HepG2 (cell line): ENCODE data around the gene PRKAR2A. TPM values are rescaled to one million over a fixed set of nuclear protein-coding genes. Genes with fewer than 3 reads are reported as not detected.
A peak's percentile ranks its signal among the peaks of the same experiment; 100 is the strongest.

Source experiments
- BORCS8-MEF2B ChIP-seq: sonication (generic); formaldehyde crosslinking; IDR thresholded peaks from 2 replicates; pipeline ENCODE4 v1.8.0; 2022; ENCODE audit warnings: mild to moderate bottlenecking, missing genetic modification reagents
- E2F2 ChIP-seq: sonication (generic); formaldehyde crosslinking; IDR thresholded peaks from 2 replicates; pipeline ENCODE4 v1.4.0; 2020; ENCODE audit warnings: missing genetic modification reagents, borderline replicate concordance
- HOXA7 ChIP-seq: sonication (generic); formaldehyde crosslinking; IDR thresholded peaks from 2 replicates; pipeline ENCODE4 v1.8.1; 2022; ENCODE audit warnings: mild to moderate bottlenecking, missing genetic modification reagents, moderate library complexity
- MEF2D ChIP-seq: sonication (generic); formaldehyde crosslinking; IDR thresholded peaks from 2 replicates; pipeline ENCODE4 v1.5.1; 2020; ENCODE audit warnings: mild to moderate bottlenecking, missing genetic modification reagents
- MXI1 ChIP-seq: IDR thresholded peaks from 3 replicates; pipeline ENCODE4 v1.6.1; 2012; ENCODE audit warnings: low read depth, low read length, inconsistent platforms, borderline replicate concordance
- NAIF1 ChIP-seq: sonication (generic); formaldehyde crosslinking; IDR thresholded peaks from 2 replicates; pipeline ENCODE4 v1.5.0; 2020; ENCODE audit warnings: mild to moderate bottlenecking, missing genetic modification reagents, borderline replicate concordance
- PRMT3 ChIP-seq: sonication (generic); formaldehyde crosslinking; IDR thresholded peaks from 2 replicates; pipeline ENCODE4 v1.8.1; 2022; ENCODE audit warnings: low read depth, mild to moderate bottlenecking, moderate library complexity, missing genetic modification reagents, borderline replicate concordance
- TAF15 ChIP-seq: fragments of 200-400 bp; formaldehyde crosslinking; IDR thresholded peaks from one replicate; pipeline ENCODE4 v1.6.1; 2018; ENCODE audit warnings: mild to moderate bottlenecking, low read depth, low read length; ENCODE audit not compliant: poor library complexity, severe bottlenecking
- TCF12 ChIP-seq, 2 experiments: fragments of 450-650 bp in 1 of 2; sonication (generic) in 1 of 2; formaldehyde crosslinking in 1 of 2; IDR thresholded peaks; 2 replicates each; pipeline versions ENCODE4 v1.6.1 to v1.8.0; 2017 to 2022; ENCODE audit warnings: antibody characterized with exemption in 1 of 2, mild to moderate bottlenecking in 1 of 2, missing genetic modification reagents in 1 of 2, moderate library complexity in 1 of 2
- TGIF2 ChIP-seq: IDR thresholded peaks from 2 replicates; pipeline ENCODE4 v1.6.1; 2016; ENCODE audit warnings: control low read depth, missing compliant biosample characterization
- TOE1 ChIP-seq: sonication (generic); formaldehyde crosslinking; IDR thresholded peaks from 2 replicates; pipeline ENCODE4 v1.4.0; 2020; ENCODE audit warnings: mild to moderate bottlenecking, missing genetic modification reagents
- YEATS2 ChIP-seq: sonication (generic); formaldehyde crosslinking; IDR thresholded peaks from 2 replicates; pipeline ENCODE4 v1.4.0; 2020; ENCODE audit warnings: missing genetic modification reagents, borderline replicate concordance
- ZNF180 ChIP-seq: sonication (generic); formaldehyde crosslinking; IDR thresholded peaks from 2 replicates; pipeline ENCODE4 v1.4.0; 2020; ENCODE audit warnings: low read depth, missing genetic modification reagents, borderline replicate concordance
- ZNF33A ChIP-seq: sonication (generic); formaldehyde crosslinking; IDR thresholded peaks from 2 replicates; pipeline ENCODE4 v1.5.1; 2020; ENCODE audit warnings: missing genetic modification reagents, mild to moderate bottlenecking, moderate library complexity, borderline replicate concordance
- ZNF460 ChIP-seq: sonication (generic); formaldehyde crosslinking; IDR thresholded peaks from 2 replicates; pipeline ENCODE4 v1.5.1; 2020; ENCODE audit warnings: missing genetic modification reagents, mild to moderate bottlenecking, borderline replicate concordance
- ZNF550 ChIP-seq: sonication (generic); formaldehyde crosslinking; IDR thresholded peaks from 2 replicates; pipeline ENCODE4 v1.4.0; 2020; ENCODE audit warnings: mild to moderate bottlenecking, missing genetic modification reagents, borderline replicate concordance
- ZNF710 ChIP-seq: sonication (generic); formaldehyde crosslinking; IDR thresholded peaks from 2 replicates; pipeline ENCODE4 v1.5.0; 2020; ENCODE audit warnings: mild to moderate bottlenecking, missing genetic modification reagents, borderline replicate concordance
- ZNF746 ChIP-seq: sonication (generic); formaldehyde crosslinking; IDR thresholded peaks from 2 replicates; pipeline ENCODE4 v1.8.0; 2022; ENCODE audit warnings: mild to moderate bottlenecking, missing genetic modification reagents
- ZNF878 ChIP-seq: sonication (generic); formaldehyde crosslinking; IDR thresholded peaks from 2 replicates; pipeline ENCODE4 v1.8.1; 2023; ENCODE audit warnings: mild to moderate bottlenecking, missing genetic modification reagents, moderate library complexity
- polyA plus RNA-seq, 8 experiments: library from polyadenylated mRNA; depleted of rRNA in 3 of 8; stranded (reverse) in 7 of 8; unstranded in 1 of 8; fragments of >200 nt; fragmentation: Illumina TruSeq in 4 of 8; extraction: Trizol in 4 of 8; gene quantifications; 2 replicates each; pipeline versions ENCODE4 v1.2.1 to v1.2.3, GENCODE V29; 2011 to 2016; ENCODE audit warnings: low read depth in 4 of 8, missing spikeins in 1 of 8, mixed read lengths in 1 of 8; ENCODE audit not compliant: insufficient read depth in 1 of 8
- total RNA-seq, 5 experiments: library from RNA; depleted of rRNA; stranded (reverse); fragments of >200 nt; fragmentation: Illumina TruSeq; extraction: Trizol; gene quantifications; 2 replicates each; pipeline ENCODE4 v1.2.3, GENCODE V29; 2016; ENCODE audit warnings: low read depth in 1 of 5
- TF ChIP-seq, protein P1 (sequence below): sonication (generic); formaldehyde crosslinking; IDR thresholded peaks from 2 replicates; pipeline ENCODE4 v1.8.0; 2022; ENCODE audit warnings: mild to moderate bottlenecking, missing genetic modification reagents; ENCODE audit not compliant: insufficient replicate concordance
- TF ChIP-seq, protein P2 (sequence below): sonication (generic); formaldehyde crosslinking; IDR thresholded peaks from 2 replicates; pipeline ENCODE4 v1.4.0; 2020; ENCODE audit warnings: missing genetic modification reagents

The PRKAR2A gene
- total and polyA plus RNA-seq, 2 of the 13 experiments (the other 11 are each of a cell fraction or from before 2014, with no cell fraction given), result 11.8 to 29.2 TPM

DNA sequence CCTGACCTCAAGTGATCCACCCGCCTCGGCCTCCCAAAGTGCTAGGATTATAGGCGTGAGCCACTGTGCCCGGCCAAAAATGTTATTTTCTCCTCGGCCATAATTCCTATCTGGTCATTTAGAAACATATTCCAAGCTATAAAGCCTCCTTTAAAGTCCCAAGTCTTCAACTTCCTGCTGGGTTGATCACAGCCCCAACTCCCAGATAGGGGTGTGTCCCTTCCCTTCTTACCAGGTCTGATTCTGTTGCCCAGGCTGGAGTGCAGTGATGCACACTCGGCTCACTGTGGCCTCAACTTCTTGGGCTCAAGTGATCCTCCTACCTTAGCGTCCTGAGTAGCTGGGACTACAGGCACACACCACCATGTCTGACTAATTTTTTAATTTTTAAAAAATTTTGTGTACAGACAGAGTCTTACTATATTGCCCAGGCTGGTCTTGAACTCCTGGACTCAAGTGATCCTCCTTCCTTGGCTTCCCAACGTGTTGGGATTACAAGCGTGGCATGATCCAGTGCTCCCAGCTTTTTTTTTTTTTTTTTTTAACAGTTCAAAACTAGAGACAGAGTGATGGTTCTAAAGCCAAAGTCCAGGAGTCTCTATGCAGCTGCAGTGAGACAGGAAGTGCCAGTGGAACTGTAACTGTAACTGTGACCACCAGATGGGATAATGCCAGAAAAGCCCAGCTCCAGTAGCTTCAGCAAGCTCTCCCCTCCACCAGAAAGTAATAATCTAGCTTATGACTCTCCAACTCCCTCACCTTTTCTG is 8.2 kb upstream of the PRKAR2A start (continued):
- no peak for TF ChIP-seq TCF12 (IDR thresholded peaks at IDR 0.05)
- TF ChIP-seq TCF12 (CRISPR knock-in tag; IDR thresholded peaks at IDR 0.05), result peak; percentile 69; the same call in 1 of the 2 replicates
- TF ChIP-seq HOXA7 (CRISPR knock-in tag), result no peak
- no peak for TF ChIP-seq BORCS8-MEF2B
- peak; percentile 48; the same call in 1 of the 2 replicates for TF ChIP-seq ZNF710 (CRISPR knock-in tag)
- TF ChIP-seq, protein P1, sequence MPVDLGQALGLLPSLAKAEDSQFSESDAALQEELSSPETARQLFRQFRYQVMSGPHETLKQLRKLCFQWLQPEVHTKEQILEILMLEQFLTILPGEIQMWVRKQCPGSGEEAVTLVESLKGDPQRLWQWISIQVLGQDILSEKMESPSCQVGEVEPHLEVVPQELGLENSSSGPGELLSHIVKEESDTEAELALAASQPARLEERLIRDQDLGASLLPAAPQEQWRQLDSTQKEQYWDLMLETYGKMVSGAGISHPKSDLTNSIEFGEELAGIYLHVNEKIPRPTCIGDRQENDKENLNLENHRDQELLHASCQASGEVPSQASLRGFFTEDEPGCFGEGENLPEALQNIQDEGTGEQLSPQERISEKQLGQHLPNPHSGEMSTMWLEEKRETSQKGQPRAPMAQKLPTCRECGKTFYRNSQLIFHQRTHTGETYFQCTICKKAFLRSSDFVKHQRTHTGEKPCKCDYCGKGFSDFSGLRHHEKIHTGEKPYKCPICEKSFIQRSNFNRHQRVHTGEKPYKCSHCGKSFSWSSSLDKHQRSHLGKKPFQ (CRISPR knock-in tag), result no peak
- no peak for TF ChIP-seq ZNF878 (CRISPR knock-in tag)
- peak; percentile 27; the same call in 1 of the 2 replicates for TF ChIP-seq YEATS2 (CRISPR knock-in tag)
- TF ChIP-seq PRMT3 (CRISPR knock-in tag), result no peak
- no peak; the same call in 1 of the 2 replicates for TF ChIP-seq MEF2D (CRISPR knock-in tag)
- no peak for TF ChIP-seq E2F2 (CRISPR knock-in tag)
- TF ChIP-seq ZNF180 (CRISPR knock-in tag), result no peak
- no peak for TF ChIP-seq TOE1 (CRISPR knock-in tag)
- TF ChIP-seq, protein P2, sequence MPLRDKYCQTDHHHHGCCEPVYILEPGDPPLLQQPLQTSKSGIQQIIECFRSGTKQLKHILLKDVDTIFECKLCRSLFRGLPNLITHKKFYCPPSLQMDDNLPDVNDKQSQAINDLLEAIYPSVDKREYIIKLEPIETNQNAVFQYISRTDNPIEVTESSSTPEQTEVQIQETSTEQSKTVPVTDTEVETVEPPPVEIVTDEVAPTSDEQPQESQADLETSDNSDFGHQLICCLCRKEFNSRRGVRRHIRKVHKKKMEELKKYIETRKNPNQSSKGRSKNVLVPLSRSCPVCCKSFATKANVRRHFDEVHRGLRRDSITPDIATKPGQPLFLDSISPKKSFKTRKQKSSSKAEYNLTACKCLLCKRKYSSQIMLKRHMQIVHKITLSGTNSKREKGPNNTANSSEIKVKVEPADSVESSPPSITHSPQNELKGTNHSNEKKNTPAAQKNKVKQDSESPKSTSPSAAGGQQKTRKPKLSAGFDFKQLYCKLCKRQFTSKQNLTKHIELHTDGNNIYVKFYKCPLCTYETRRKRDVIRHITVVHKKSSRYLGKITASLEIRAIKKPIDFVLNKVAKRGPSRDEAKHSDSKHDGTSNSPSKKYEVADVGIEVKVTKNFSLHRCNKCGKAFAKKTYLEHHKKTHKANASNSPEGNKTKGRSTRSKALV, result no peak
- no peak for TF ChIP-seq ZNF550 (CRISPR knock-in tag)
- no peak for TF ChIP-seq MXI1
- no peak for TF ChIP-seq ZNF460 (CRISPR knock-in tag)
- no peak for TF ChIP-seq TGIF2 (CRISPR knock-in tag)
- no peak for TF ChIP-seq NAIF1 (CRISPR knock-in tag)
- TF ChIP-seq ZNF746 (CRISPR knock-in tag), result no peak
- TF ChIP-seq TAF15, result no peak
- TF ChIP-seq ZNF33A (CRISPR knock-in tag), result no peak
